ENCODE results near the gene WIPF2.
"Not testable (repeated sequence)": the region's sequence is repeated elsewhere in the genome, so short reads cannot be mapped to it uniquely, and the experiment has no call there.

The WIPF2 gene

DNA sequence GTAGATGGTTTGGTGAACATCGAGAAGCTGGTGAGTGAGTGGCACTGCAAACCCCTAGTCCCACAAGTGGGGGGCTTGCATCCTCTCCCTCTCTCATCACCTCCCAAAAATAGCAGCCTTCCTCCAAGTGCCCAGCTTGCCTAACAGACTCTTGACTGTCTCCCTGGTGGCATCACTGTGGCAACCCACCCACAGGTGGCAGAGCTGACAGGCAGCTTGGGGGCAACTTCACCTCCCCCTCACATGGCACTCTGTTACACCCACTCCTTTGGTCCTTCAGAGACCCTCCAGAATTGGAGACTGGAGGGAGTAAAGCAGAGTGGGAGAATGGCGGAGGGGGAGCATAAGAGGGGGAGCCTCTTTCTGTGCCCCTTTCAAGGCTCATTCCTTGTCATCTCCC, 26.1 kb upstream of the WIPF2 start:
- no peak for DNase-seq (ENCODE audit: low read depth in 2 of 2)

- no peak for DNase-seq (ENCODE audit: low read depth in 2 of 2)
Observed at GRCh38 chr17:40194821-40195220, 24.3 kb upstream of the WIPF2 start.

GRCh38 chr17:40197550-40197949, 21.6 kb upstream of the WIPF2 start:
- no peak for DNase-seq (ENCODE audit: low read depth in 2 of 2)

GRCh38 chr17:40197965-40198456, 21.1 kb upstream of the WIPF2 start:
- DNase-seq (ENCODE audit: low read depth in 2 of 2): peak in 1 of 2 donors; percentile 11

- DNase-seq (ENCODE audit: low read depth in 2 of 2): no peak
Observed at GRCh38 chr17:40198576-40198975, 20.5 kb upstream of the WIPF2 start.

GRCh38 chr17:40203131-40203530, 16.0 kb upstream of the WIPF2 start:
- no peak for DNase-seq (ENCODE audit: low read depth in 2 of 2)

GRCh38 chr17:40206193-40206592, 12.9 kb upstream of the WIPF2 start:
- not testable (repeated sequence) for DNase-seq (ENCODE audit: low read depth in 2 of 2)

DNA sequence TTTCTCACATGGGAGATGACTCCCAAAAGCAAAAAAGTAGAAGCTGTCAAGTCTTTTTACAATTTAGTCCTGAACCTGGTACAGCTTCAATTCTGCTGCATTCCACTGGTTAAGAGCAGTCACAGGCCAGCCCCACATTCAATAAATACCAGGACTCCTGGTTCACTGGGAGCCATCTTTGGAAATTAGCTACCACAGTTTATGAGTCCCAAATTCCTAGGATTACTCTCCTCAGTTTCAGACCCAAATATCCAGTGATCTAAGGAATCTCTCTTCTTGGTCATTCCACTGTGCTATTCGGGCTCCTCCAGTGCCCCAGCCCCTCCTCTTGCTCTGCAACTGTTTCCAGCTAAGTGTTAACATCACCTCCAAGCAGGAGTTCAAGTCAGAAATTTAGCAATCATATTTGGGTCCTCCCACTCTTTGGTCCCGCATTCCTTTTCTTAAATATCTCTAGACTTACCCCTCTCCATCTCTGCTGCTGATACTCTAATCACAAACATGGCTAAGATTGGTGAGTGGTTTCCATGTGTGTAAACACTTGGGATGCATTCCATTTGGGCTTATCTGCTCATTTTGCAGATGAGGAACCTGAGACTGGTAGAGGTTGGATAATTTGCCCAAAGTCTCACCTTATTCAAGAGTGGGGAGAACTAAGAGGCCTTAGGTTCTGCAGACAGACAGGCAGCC, 9.6 kb upstream of the WIPF2 start:
- no peak for DNase-seq (ENCODE audit: low read depth in 2 of 2)

DNA sequence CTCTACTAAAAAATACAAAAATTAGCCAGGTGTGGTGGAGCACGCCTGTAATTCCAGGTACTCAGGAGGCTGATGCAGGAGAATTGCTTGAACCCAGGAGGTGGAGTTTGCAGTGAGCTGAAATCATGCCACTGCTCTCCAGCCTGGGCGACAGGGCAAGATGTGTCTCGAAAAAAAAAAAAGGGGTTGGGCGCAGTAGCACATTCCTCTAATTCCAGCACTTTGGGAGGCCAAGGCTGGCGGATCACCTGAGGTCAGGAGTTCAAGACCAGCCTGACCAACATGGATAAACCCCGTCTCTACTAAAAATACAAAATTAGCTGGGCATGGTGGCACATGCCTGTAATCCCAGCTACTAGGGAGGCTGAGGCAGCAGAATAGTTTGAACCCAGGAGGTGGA, 5.2 kb upstream of the WIPF2 start:
- not testable (repeated sequence) for DNase-seq (ENCODE audit: low read depth in 2 of 2)

- DNase-seq (ENCODE audit: low read depth in 2 of 2): no peak
Observed at GRCh38 chr17:40218006-40218739, 931 bp upstream of the WIPF2 start.

- peak; percentile 11 to 20 for DNase-seq (ENCODE audit: low read depth in 2 of 2)
Observed at GRCh38 chr17:40219594-40220338, 662 bp downstream of the WIPF2 start.

- no peak for DNase-seq (ENCODE audit: low read depth in 2 of 2)
Observed at GRCh38 chr17:40224718-40225550, 5.8 kb downstream of the WIPF2 start.

GRCh38 chr17:40229146-40229545, 10.0 kb downstream of the WIPF2 start:
- DNase-seq (ENCODE audit: low read depth in 2 of 2): not testable (repeated sequence)

DNA sequence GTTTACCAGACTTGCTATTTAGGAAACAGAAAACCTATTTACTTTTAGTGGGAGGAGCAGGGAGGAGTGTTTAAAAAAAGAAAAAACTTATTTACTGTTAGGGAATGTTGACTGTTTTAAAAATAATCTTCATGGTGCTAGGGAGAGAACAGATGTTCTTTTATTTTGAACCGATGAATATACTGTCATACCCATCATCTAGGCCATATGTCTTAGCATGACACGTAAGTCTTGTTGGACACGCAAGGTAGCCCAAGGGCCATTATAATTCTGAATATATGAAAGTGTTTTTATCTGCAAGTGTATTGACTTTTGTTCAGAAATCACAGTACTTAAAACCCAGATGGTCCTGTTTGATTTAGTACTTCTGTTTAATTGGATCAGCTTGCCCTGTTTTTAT, 11.6 kb downstream of the WIPF2 start:
- no peak for DNase-seq (ENCODE audit: low read depth in 2 of 2)

- not testable (repeated sequence) for DNase-seq (ENCODE audit: low read depth in 2 of 2)
Observed at GRCh38 chr17:40231928-40232327, 12.8 kb downstream of the WIPF2 start.

DNA sequence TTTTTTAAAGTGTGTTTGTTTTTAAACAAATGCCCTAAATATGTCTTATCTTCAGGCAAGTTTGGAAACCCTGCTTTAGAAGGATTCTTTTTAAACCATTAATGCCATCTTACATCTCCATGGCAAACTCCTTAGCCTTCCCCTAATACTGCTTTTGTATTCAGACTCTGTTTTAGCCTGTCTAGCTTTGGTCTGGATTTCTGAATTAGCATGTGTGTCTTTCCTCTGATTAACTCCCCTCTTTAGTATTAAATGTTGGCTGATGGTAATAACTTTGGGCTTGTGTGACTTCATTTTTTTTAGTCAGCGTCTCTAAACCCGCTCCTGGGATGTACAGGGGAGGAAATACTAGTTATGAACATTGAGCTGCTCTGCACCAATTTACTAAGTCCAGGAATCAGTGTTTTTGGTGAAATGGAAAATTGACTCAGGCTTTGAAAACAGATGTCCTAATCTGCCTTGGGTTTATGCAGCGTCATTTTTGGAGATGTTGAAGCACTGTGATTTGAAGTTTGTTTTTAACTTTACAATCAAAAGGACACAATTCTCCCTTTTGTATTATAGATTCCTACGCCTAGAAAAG, 22.2 kb downstream of the WIPF2 start:
- DNase-seq (ENCODE audit: low read depth in 2 of 2): no peak

- no peak for DNase-seq (ENCODE audit: low read depth in 2 of 2)
Observed at GRCh38 chr17:40242774-40243173, 23.7 kb downstream of the WIPF2 start.

GRCh38 chr17:40243761-40244160, 24.7 kb downstream of the WIPF2 start:
- DNase-seq (ENCODE audit: low read depth in 2 of 2): no peak

- DNase-seq (ENCODE audit: low read depth in 2 of 2): no peak
Observed at GRCh38 chr17:40244255-40244654, 25.2 kb downstream of the WIPF2 start.

DNA sequence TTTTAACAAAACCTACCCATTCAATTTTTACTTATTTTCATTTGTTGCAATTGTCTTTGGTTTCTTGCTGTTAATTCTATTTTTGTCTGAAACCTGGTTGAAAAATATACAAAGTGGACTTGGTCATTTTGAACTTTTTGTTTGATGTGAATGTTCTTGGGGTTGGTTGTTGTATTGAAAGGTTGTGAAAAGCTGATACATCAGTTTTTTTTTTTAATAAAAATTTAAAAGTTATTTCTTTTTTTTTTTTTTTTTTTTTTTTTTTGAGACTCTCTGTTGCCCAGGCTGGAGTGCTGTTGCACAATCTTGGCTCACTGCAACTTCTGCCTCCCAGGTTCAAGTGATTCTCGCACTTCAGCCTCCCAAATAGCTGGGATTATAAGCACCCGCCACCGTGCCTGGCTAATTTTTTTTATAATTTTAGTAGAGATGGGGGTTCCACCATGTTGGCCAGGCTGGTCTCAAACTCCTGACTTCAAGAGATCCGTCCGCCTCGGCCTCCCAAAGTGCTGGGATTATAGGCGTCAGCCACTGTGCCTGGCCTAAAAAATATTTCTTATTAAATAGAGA, 28.9 kb downstream of the WIPF2 start:
- DNase-seq (ENCODE audit: low read depth in 2 of 2): no peak

DNA sequence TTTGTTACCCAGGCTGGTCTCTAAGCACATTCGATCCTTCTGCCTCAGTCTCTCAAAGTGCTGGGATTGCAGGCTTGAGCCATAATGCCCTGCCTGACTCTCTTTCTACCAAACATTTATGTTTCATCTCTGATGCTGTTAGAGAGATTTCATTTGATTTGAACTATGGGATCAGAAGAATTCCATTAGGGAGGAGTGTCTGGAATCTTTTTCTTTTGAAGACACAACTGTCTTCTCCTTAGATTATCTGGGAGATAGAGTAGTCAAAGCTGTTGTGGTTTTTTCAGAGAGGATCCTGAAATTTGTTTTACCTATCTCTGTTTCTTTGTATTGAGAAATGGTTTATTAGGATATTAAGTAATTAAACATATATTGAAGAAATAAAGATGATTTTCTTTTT, 29.4 kb downstream of the WIPF2 start:
- DNase-seq (ENCODE audit: low read depth in 2 of 2): no peak
